ENCODE data around the gene CINP.

GRCh38 chr14:102353126-102353619 lies 9.5 kb downstream of the CINP start:
- TF ChIP-seq REST (IDR thresholded peaks at IDR 0.05; ENCODE audit: insufficient read depth in 1 of 2, low read depth in 2 of 2, low read length in 2 of 2) = no peak
- no peak for TF ChIP-seq SIN3A (IDR thresholded peaks at IDR 0.05; ENCODE audit: borderline replicate concordance, insufficient read depth, low read length)
- no peak for TF ChIP-seq POLR2AphosphoS5 (IDR thresholded peaks at IDR 0.05; ENCODE audit: low read depth, low read length)

All from PFSK-1 (cell line).